Left kidney (tissue), 2 donors: ENCODE data around the gene RNF19B. TPM values are rescaled to one million over a fixed set of nuclear protein-coding genes. Genes with fewer than 3 reads are reported as not detected.

ENCODE experiments used
- DNase-seq: peaks from one replicate; pipeline ENCODE4 v3.0.0-alpha.2; 2013
- polyA plus RNA-seq: library from polyadenylated mRNA; unstranded; fragments of 120-200 nt; gene quantifications from one replicate; pipeline ENCODE4 v1.2.1, GENCODE V29; 2013; ENCODE audit not compliant: insufficient read length

The RNF19B gene
- polyA plus RNA-seq, 1 donor, result 16.1 TPM

- no peak for DNase-seq
Measured at GRCh38 chr1:32900956-32901822, 63.4 kb downstream of the RNF19B start, which contains the start of gene TMEM54. TSS of gene TMEM54 (minus strand) at chr1:32901389. CDS start at chr1:32901238, 151 bp downstream.

GRCh38 chr1:32900371-32900955, 64.1 kb downstream of the RNF19B start:
- DNase-seq, result no peak

- no peak for DNase-seq
Measured at GRCh38 chr1:32899586-32900296, 64.9 kb downstream of the RNF19B start.

- DNase-seq, result no peak
Measured at GRCh38 chr1:32898958-32899357, 65.7 kb downstream of the RNF19B start.

- no peak for DNase-seq
Measured at GRCh38 chr1:32898056-32898455, 66.6 kb downstream of the RNF19B start.

GRCh38 chr1:32897082-32898049, 67.2 kb downstream of the RNF19B start:
- DNase-seq, result no peak

GRCh38 chr1:32896451-32896850, 68.2 kb downstream of the RNF19B start:
- DNase-seq, result no peak

GRCh38 chr1:32895325-32896215, 69.0 kb downstream of the RNF19B start:
- DNase-seq, result no peak

- no peak for DNase-seq
Measured at GRCh38 chr1:32894681-32895080, 69.9 kb downstream of the RNF19B start.

- DNase-seq, result no peak
Measured at GRCh38 chr1:32894019-32894600, 70.5 kb downstream of the RNF19B start.

- DNase-seq, result no peak
Measured at GRCh38 chr1:32893198-32894018, 71.2 kb downstream of the RNF19B start.

GRCh38 chr1:32892368-32893197, 72.0 kb downstream of the RNF19B start:
- no peak for DNase-seq

- DNase-seq, result no peak
Measured at GRCh38 chr1:32891630-32892029, 73.0 kb downstream of the RNF19B start.

GRCh38 chr1:32891241-32891570, 73.4 kb downstream of the RNF19B start:
- DNase-seq, result no peak

- no peak for DNase-seq
Measured at GRCh38 chr1:32890516-32891240, 73.9 kb downstream of the RNF19B start.

GRCh38 chr1:32889731-32890278, 74.8 kb downstream of the RNF19B start:
- DNase-seq, result no peak

GRCh38 chr1:32888677-32889420, 75.8 kb downstream of the RNF19B start:
- no peak for DNase-seq
